ENCODE data around the gene MAPK1. TPM values are rescaled to one million over a fixed set of nuclear protein-coding genes. Genes with fewer than 3 reads are reported as not detected.
A peak's percentile ranks its signal among the peaks of the same experiment; 100 is the strongest.

MAPK1 gene
- total RNA-seq (2014; rRNA removed; shearing (Covaris generic)) (28.9 and 39.6 TPM in 2 replicates), total RNA-seq (2022) (75.4 and 79.8 TPM in 2 replicates), Bru-seq, nascent RNA (percentile 83 among the genes with signal in this experiment), BruChase-seq, experiment 1, labeled RNA remaining after a 6-hour chase (percentile 84 among the genes with signal in this experiment), BruChase-seq, experiment 2, labeled RNA remaining after a 2-hour chase (percentile 84 among the genes with signal in this experiment)
- long read RNA-seq, full-length matches to known transcripts = 86 of 108 reads
- long read RNA-seq, partial matches to known transcripts = 6 of 108 reads
- long read RNA-seq, other reads (novel, unspliced or antisense) = 16 of 108 reads

DNA sequence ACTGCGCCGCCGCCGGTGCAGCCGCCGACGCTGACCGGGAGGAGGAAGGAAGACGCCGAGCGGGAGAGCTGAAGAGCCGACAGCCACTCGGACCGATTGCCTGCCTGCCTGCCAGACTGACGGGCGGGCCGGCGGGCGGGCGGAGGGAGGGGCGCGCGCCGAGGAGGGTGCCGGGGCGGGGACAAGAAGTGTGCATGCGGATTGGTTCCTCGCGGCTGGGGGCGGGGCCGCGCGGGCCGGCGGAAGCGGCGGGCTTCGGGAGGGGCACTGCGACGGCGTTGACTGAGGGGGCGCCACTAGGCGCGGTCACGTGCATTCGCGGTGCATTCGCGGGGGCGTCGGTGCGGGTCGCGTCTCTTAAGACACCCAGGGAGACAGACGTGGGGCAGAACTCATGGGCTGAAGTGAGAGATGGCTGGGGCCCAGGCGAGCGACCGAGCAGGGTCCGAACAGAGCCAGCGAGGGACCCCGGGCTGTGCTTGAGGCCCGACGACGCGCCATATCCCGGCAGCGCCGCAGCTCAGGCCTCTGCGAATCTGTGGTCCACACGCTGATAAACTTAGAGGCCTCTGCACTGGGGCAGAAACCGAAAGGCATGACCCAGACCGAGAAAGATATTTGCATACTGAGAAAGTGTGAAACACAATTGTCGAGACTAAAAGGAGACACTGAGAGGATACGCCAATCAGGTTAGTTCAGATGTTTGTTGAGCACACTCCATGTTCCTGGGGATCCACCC is at the start of gene MAPK1:
TSS of gene MAPK1 (minus strand) at position 118 of the 739 bp plus-strand sequence. CDS start 205 bp downstream, outside the sequence.
- Histone ChIP-seq H3K27ac (ENCODE audit: low read depth, low read length, poor library complexity, severe bottlenecking) (peak within 1 kb of the TSS; percentile 71), H3K4me3 (ENCODE audit: low read depth, low read length, poor library complexity, severe bottlenecking) (peak within 1 kb of the TSS; percentile 99), H2AFZ (ENCODE audit: low read length) (peak within 1 kb of the TSS; percentile 82), H3K9me3 (ENCODE audit: low read length) (no peaks in the 10 kb centered on the region), H4K20me1 (ENCODE audit: insufficient read depth, low read length) (peaks cover 30% of the 10 kb centered on the region), H3K36me3 (ENCODE audit: insufficient read depth, low read length) (peaks cover 11% of the 10 kb centered on the region; the same call in 1 of the 2 replicates), H3K4me1 (ENCODE audit: insufficient read depth, low read length, poor library complexity, severe bottlenecking) (peaks cover 30% of the 10 kb centered on the region), H3K79me2 (ENCODE audit: insufficient read depth, low read depth, low read length) (peaks cover 43% of the 10 kb centered on the region), H3K9me2 (ENCODE audit: insufficient read depth, low read length) (no peaks in the 10 kb centered on the region), H3K4me2 (ENCODE audit: low read length) (peak within 1 kb of the TSS; percentile 84)
- no TSS peak for BruUV-seq (replicated peaks)
- intact Hi-C loops (cut with micrococcal nuclease; ENCODE audit: unreplicated experiment) = loop anchor here (2.0 to 5.0 kb wide), 3 partner anchors 85 to 945 kb away; partner anchors contain the start of gene YPEL1
- DNase-seq (ENCODE audit: low spot score) = peak; percentile 93
- no peak for TF ChIP-seq EZH2phosphoT487 (IDR thresholded peaks at IDR 0.05; ENCODE audit: borderline replicate concordance, low read depth, low read length)
- TF ChIP-seq, protein P1, sequence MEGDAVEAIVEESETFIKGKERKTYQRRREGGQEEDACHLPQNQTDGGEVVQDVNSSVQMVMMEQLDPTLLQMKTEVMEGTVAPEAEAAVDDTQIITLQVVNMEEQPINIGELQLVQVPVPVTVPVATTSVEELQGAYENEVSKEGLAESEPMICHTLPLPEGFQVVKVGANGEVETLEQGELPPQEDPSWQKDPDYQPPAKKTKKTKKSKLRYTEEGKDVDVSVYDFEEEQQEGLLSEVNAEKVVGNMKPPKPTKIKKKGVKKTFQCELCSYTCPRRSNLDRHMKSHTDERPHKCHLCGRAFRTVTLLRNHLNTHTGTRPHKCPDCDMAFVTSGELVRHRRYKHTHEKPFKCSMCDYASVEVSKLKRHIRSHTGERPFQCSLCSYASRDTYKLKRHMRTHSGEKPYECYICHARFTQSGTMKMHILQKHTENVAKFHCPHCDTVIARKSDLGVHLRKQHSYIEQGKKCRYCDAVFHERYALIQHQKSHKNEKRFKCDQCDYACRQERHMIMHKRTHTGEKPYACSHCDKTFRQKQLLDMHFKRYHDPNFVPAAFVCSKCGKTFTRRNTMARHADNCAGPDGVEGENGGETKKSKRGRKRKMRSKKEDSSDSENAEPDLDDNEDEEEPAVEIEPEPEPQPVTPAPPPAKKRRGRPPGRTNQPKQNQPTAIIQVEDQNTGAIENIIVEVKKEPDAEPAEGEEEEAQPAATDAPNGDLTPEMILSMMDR (conservative IDR thresholded peaks at IDR 0.05; ENCODE audit: low read length) = peak; percentile 65
- ChIA-PET POLR2A (interaction anchor here (0.6 to 0.9 kb wide), 3 partner anchors 12 to 160 kb away, joined by 3 to 4 read pairs (median 4); no protein-coding TSS in a partner anchor), CTCF (ENCODE audit: unreplicated experiment) (interaction anchor here (0.6 kb wide), 1 partner anchor 9 kb away, joined by 5 read pairs; no protein-coding TSS in a partner anchor)

DNA sequence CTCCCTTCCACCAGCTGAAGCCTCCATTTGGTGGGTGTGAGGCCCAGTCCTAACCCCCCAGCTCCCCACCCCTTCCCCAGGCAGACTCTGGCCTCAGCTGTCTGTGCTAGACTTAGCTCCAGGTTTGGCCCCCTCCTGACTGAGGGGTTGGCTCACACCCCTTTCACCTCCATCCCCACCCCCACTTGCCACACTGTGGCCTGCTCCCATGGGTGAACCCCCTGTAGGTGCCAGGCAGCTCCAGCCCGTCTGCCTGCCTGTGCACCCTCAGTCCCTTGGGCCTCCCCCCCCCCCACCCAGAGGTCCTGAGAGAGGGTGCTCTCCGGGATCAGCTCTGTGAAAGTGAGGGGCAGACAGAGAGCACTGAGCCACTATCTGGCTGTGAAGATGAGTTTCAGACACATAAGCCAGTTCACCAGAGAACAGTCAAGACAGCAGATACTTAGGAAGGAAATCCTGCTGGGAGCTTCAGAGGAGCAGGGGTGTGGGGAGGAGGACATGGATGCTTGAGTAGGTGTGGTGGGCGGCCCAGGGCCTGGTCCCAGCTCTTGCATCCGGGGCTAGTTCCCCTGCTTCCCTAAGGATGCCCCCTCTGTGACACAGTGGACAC is 49.0 kb upstream of the MAPK1 start:
- BruUV-seq (replicated peaks) = no TSS peak
- Histone ChIP-seq H4K20me1 (ENCODE audit: insufficient read depth, low read length) (no peaks in the 10 kb centered on the region), H3K27ac (ENCODE audit: low read depth, low read length, poor library complexity, severe bottlenecking) (no peak overlapping the region), H3K36me3 (ENCODE audit: insufficient read depth, low read length) (no peaks in the 10 kb centered on the region), H3K4me1 (ENCODE audit: insufficient read depth, low read length, poor library complexity, severe bottlenecking) (peaks cover 10% of the 10 kb centered on the region), H3K4me2 (ENCODE audit: low read length) (no peak overlapping the region), H3K9me3 (ENCODE audit: low read length) (no peaks in the 10 kb centered on the region), H3K79me2 (ENCODE audit: insufficient read depth, low read depth, low read length) (no peaks in the 10 kb centered on the region), H3K9me2 (ENCODE audit: insufficient read depth, low read length) (no peaks in the 10 kb centered on the region), H3K4me3 (ENCODE audit: low read depth, low read length, poor library complexity, severe bottlenecking) (no peak overlapping the region), H2AFZ (ENCODE audit: low read length) (no peak overlapping the region)
- ChIA-PET POLR2A (interaction anchor here (0.7 to 0.8 kb wide), 2 partner anchors 14 to 43 kb away, joined by 3 to 4 read pairs; no protein-coding TSS in a partner anchor), CTCF (ENCODE audit: unreplicated experiment) (no interaction called here)
- intact Hi-C loops (cut with micrococcal nuclease; ENCODE audit: unreplicated experiment) = no loop called here
- TF ChIP-seq, protein P1 (conservative IDR thresholded peaks at IDR 0.05; ENCODE audit: low read length) = no peak
- no peak for TF ChIP-seq EZH2phosphoT487 (IDR thresholded peaks at IDR 0.05; ENCODE audit: borderline replicate concordance, low read depth, low read length)
- DNase-seq (ENCODE audit: low spot score) = no peak
